Activated CD4-positive, alpha-beta T cell treated with anti-CD3 and anti-CD28 coated beads for 48 hours (primary cell): Measurements from ENCODE around the gene MVB12A.

ENCODE experiments used
- DNase-seq: peaks from one replicate; pipeline ENCODE4 v3.0.0-alpha.2; 2020

MVB12A gene

GRCh38 chr19:17405250-17406045 is 14.4 kb upstream of the MVB12A start, which contains the start of gene BST2:
TSS of gene BST2 (minus strand) at chr19:17405630. CDS start at chr19:17405575, 55 bp downstream.
- DNase-seq: peak; percentile 74

DNA sequence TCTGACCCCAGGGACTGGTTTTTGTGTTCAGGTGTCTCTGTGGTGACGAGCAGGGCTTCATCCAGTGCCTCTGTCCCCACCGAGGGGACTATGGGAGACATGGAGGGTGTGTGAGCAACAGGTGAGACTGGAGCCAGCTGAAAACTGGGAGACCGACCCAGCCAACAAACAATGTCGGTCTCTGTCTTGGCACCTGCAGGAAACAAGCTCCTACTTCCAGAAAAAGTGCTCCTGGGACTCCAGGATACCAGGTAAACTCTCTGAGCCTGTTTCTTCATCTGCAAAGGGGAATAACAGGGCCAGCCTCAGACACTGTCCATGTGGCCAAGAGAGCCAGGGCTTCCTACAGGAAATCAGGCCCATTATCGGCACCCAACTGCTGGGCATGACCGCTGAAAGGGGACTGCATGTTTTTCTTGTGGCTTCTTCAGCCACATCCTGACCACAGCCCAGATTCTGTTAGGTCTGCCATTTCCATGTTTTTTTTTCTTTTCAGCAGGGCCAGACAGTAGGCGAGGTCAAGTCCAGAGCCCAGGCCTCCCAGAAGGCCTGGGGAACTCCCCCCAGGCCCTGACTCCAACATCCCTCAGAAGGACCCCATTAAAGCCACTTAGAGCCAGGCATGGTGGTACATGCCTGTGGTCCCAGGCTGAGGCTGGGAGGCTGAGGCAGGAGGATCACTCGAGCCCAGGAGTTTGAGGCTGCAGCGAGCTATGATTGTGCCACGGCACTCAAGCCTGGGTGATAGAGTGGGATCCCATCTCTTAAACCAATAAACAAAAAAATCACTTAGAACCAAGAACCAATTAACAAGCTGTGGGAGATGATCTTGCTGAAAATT is 13.6 kb upstream of the MVB12A start:
- peak; percentile 34 for DNase-seq

DNA sequence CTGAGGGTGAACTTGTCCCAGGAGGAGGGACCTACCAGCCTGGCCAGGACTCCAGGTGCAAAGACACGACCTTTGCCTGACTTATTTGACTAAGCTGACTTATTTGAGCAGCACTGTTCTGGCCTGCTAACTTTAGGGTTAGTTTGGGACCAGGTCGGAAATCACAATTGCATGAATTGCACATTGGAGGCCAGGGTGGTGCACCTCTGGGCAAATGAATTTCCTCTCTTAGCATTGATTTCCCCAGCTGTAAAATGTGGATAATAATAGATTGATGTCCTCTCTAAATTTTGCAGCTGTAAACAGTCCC is 13.0 kb upstream of the MVB12A start:
- DNase-seq: no peak

- no peak for DNase-seq
Measured at GRCh38 chr19:17409990-17410389, 9.9 kb upstream of the MVB12A start.

DNA sequence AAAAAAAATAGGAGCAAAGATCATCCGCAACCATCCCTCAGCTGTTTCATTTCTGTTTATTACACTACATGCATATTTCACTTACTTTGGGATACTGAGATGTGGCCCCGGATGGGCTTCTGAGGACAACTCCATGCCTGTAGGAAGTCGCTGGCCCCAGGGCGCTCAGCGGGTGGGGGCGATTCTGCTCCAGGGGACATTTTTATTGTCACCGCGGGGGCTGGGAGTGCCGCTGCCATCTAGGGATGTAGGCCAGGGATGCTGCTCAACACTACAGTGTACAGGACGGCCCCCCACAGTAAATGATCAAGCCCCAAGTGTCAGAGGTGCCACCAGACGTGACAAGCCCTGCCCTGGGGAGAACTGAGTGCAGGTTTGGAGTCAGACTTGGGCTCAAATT is 8.0 kb upstream of the MVB12A start:
- no peak for DNase-seq

GRCh38 chr19:17414097-17414496 is 5.8 kb upstream of the MVB12A start:
- no peak for DNase-seq

GRCh38 chr19:17415121-17415520 is 4.7 kb upstream of the MVB12A start:
- DNase-seq: no peak

DNA sequence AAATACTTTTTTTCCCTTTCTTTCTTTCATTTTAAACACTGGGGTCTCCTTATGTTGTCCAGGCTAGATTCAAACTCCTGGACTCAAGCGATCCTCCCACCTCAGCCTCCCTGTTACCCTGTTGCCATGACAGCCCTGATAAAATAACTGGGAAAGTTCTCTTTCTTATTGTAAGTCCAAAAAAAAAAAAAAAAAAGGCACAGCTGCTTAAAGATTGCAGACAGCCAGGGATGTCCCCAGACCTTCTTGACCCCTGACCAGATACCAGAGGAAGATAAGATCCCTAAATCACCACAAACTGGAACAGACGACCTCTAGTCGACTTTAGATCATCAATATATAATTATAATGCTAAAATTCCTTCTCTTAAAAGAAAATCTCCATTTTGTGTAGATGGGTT is 1.1 kb upstream of the MVB12A start:
- DNase-seq: no peak

- DNase-seq: no peak
Measured at GRCh38 chr19:17419154-17419620, 660 bp upstream of the MVB12A start.

- DNase-seq: peak; percentile 41
Measured at GRCh38 chr19:17420475-17420924, 653 bp downstream of the MVB12A start.

GRCh38 chr19:17421942-17422341 is 2.1 kb downstream of the MVB12A start:
- no peak for DNase-seq

DNA sequence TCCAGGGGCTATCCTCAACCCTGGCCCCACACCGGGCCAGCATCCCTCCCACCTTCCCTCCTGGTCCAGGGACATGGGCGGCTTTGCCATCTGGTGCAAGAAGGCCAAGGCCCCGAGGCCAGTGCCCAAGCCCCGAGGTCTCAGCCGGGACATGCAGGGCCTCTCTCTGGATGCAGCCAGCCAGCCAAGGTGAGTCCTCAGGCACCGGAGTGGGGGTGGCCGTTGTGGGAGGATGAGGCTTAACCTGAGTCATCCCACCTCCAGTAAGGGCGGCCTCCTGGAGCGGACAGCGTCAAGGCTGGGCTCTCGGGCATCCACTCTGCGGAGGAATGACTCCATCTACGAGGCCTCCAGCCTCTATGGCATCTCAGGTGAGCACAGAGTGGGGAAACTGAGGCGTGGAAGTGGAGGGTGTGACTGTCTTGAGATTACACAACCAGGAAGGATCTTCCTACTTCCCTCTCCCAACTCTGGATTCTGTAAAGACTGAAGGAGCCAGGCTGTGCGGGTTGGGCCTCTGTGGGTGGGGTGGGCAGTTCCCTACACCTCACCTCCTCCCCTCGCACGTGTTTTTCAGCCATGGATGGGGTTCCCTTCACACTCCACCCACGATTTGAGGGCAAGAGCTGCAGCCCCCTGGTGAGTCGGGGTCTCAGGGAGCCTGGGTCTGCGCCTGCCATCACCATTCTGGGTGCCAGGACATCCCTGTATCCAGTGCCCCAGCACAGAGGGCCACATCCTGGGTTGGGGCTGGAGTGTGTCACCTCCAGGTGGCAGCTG is 3.8 kb downstream of the MVB12A start:
- DNase-seq: no peak

DNA sequence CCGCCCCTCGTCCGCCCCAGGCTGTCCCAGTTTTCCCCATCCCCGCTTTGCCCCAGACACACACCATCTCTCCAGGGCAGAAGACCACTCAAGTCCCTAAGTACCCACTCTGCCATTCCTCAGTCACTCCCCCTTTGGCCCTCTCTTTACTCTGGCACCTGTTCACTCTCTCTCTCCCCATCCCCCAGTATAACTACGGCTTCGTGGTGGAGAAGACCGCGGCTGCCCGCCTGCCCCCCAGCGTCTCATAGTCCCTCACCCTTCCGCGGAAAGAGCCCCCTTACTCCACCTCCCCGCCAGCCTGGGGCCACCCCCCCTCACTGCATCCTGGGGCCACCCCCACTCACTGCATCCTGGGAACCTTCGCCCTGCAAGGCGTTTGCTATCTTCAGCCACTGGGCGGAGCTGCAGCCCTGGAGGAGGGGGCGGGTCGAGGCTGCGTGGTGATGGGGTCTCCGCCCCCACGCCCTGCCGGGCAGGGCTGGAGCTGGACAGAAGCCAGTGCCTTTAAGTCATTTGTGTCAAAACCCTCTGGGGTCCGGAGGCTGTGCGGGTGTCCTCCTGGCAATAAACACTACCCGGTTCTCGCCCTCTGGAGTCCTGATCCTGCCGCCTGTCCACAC is 5.0 kb downstream of the MVB12A start:
- DNase-seq: peak; percentile 58

GRCh38 chr19:17429641-17430113 is 9.8 kb downstream of the MVB12A start:
- DNase-seq: no peak

DNA sequence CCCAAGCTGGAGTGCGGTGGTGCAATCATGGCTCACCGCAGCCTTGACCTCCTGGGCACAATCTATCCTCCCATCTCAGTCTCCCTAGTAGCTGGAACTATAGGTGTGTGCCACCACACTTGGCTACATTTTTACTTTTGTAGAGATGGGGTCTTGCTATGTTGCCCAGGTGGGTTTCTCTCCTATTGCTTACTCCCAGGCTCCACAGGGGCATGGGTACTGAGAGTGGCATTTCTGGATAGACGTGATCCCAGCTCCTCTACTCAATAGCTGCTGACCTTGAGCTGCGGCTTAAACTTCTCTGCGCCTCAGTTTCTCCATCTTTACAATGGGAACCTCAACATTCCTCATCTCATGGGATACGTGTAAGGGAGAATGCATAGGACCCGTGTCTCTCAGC is 11.6 kb downstream of the MVB12A start:
- DNase-seq: no peak

- DNase-seq: no peak
Measured at GRCh38 chr19:17435218-17435617, 15.4 kb downstream of the MVB12A start.

GRCh38 chr19:17436094-17436873 is 16.4 kb downstream of the MVB12A start:
- no peak for DNase-seq

- DNase-seq: no peak
Measured at GRCh38 chr19:17436874-17437267, 17.0 kb downstream of the MVB12A start.

GRCh38 chr19:17441241-17442021 is 21.6 kb downstream of the MVB12A start:
- peak; percentile 34 for DNase-seq

GRCh38 chr19:17445526-17446165 is 25.8 kb downstream of the MVB12A start:
- DNase-seq: no peak
